Measurements from ENCODE around the gene STIP1. TPM values are rescaled to one million over a fixed set of nuclear protein-coding genes. Genes with fewer than 3 reads are reported as not detected.
A peak's percentile ranks its signal among the peaks of the same experiment; 100 is the strongest.

Gene STIP1
- total and polyA plus RNA-seq, 2 donors (not counting 1 experiment from before 2014, with no cell fraction given) = 49.8 to 78.7 TPM

DNA sequence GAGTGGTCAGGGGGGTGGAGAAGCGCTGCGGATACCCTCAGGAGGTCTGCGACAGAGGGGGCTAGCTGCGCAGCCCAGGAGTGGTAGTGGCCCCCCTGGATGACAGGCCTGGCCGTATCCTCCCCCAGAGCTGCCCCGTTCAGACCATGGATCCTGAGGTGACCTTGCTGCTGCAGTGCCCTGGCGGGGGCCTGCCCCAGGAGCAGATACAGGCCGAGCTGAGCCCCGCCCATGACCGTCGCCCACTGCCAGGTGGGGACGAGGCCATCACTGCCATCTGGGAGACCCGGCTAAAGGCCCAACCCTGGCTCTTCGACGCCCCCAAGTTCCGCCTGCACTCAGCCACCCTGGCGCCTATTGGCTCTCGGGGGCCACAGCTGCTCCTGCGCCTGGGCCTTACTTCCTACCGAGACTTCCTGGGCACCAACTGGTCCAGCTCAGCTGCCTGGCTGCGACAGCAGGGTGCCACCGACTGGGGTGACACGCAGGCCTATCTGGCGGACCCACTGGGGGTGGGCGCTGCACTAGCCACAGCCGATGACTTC, 40.6 kb downstream of the STIP1 start:
- Histone ChIP-seq H3K4me3 (ENCODE audit: control extremely low read depth in 1 of 5, extremely low read depth in 1 of 5, insufficient read depth in 1 of 5, low read depth in 2 of 5, low read length in 4 of 5) (peak overlapping the region; percentile 32 to 97 (median 92)), H3K4me1 (ENCODE audit: control insufficient read depth in 2 of 2, insufficient read depth in 2 of 2, low read length in 2 of 2) (peaks cover 30 to 47% of the 10 kb centered on the region in 2 donors), H3K9me3 (ENCODE audit: control extremely low read depth in 1 of 3, control insufficient read depth in 2 of 3, insufficient read depth in 1 of 3, low read length in 2 of 3) (no peaks in the 10 kb centered on the region), H3K79me2 (ENCODE audit: control insufficient read depth, insufficient read depth, low read length) (peaks cover 23% of the 10 kb centered on the region), H3K9ac (ENCODE audit: low read length) (peak overlapping the region; percentile 85), H3K4me2 (replicated peaks; ENCODE audit: low read depth, low read length, poor library complexity, severe bottlenecking) (peak overlapping the region; percentile 98), H3K27me3 (replicated peaks in 1 of 4; ENCODE audit: control extremely low read depth in 1 of 4, control insufficient read depth in 3 of 4, insufficient read depth in 4 of 4, low read length in 3 of 4) (no peaks in the 10 kb centered on the region), H4K20me1 (ENCODE audit: control insufficient read depth, insufficient read depth, low read length, poor library complexity, severe bottlenecking) (peaks cover 1% of the 10 kb centered on the region), H3K27ac (ENCODE audit: low read length in 2 of 2) (peak overlapping the region; percentile 82 to 86), H3K36me3 (replicated peaks in 1 of 2; ENCODE audit: control extremely low read depth in 1 of 2, control insufficient read depth in 1 of 2, extremely low read depth in 1 of 2, insufficient read depth in 2 of 2, low read length in 1 of 2) (peaks cover 0 to 17% of the 10 kb centered on the region in 2 experiments), H2AFZ (ENCODE audit: insufficient read depth, low read depth, low read length, poor library complexity, severe bottlenecking) (peak overlapping the region; percentile 86)
- ATAC-seq (ENCODE audit: low read depth) (peak; percentile 19), DNase-seq (peak; percentile 77)
- Mint-ChIP-seq H3K27ac (peak overlapping the region; percentile 93), H3K4me3 (peak overlapping the region; percentile 91), H3K4me1 (peaks cover 47% of the 10 kb centered on the region), H3K9me3 (ENCODE audit: insufficient read depth) (no peaks in the 10 kb centered on the region), H3K27me3 (no peaks in the 10 kb centered on the region)
- TF ChIP-seq, protein P1, sequence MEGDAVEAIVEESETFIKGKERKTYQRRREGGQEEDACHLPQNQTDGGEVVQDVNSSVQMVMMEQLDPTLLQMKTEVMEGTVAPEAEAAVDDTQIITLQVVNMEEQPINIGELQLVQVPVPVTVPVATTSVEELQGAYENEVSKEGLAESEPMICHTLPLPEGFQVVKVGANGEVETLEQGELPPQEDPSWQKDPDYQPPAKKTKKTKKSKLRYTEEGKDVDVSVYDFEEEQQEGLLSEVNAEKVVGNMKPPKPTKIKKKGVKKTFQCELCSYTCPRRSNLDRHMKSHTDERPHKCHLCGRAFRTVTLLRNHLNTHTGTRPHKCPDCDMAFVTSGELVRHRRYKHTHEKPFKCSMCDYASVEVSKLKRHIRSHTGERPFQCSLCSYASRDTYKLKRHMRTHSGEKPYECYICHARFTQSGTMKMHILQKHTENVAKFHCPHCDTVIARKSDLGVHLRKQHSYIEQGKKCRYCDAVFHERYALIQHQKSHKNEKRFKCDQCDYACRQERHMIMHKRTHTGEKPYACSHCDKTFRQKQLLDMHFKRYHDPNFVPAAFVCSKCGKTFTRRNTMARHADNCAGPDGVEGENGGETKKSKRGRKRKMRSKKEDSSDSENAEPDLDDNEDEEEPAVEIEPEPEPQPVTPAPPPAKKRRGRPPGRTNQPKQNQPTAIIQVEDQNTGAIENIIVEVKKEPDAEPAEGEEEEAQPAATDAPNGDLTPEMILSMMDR (IDR thresholded peaks at IDR 0.05) = no peak
- no peak for TF ChIP-seq EZH2 (IDR thresholded peaks at IDR 0.05; ENCODE audit: borderline replicate concordance, insufficient read depth, low read depth, low read length, poor library complexity, severe bottlenecking)
- POLR2A ChIA-PET = interaction anchor here (0.5 to 6.3 kb wide), 15 partner anchors 8 to 1107 kb away, joined by 3 to 78 read pairs (median 3); partner anchors contain the start of genes ESRRA, FERMT3, FKBP2 and PPP1R14B
- intact Hi-C loops (cut with micrococcal nuclease) = loop anchor here (1.0 kb wide), 7 partner anchors 8 to 43 kb away; partner anchors contain the start of genes PLCB3, PPP1R14B and VEGFB
- CTCF ChIA-PET = interaction anchor here (0.7 to 5.2 kb wide), 12 partner anchors 10 to 129 kb away, joined by 3 to 70 read pairs (median 4); partner anchors contain the start of genes FERMT3, FKBP2 and PLCB3
- under 1% methylated on average over 26 of the region's 26 CpGs for WGBS (ENCODE audit: insufficient coverage)

DNA sequence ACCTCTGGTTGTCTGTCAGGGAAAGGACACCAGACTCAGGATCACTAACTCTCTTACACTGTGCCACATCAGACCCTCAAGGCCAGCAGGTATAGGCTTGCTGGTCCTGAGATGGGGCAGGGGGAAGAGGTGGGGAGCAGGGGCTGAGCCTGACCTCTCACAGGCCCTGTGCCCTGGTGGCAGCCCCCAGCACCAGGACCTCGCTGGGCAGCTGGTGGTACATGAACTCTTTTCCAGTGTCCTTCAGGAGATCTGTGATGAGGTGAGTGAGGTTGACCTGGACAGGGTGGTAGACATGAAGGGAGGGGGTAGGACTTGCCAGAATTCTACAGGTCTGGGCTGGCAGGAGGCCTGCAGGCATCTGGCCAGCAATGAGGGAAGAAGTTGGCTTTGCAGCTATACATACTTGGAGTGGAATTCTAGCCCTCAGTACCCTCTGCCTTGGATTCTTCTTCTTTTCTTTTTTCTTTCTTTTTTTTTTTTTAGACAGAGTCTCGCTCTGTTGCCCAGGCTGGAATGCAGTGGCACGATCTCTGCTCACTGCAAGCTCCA, 41.5 kb downstream of the STIP1 start:
- Histone ChIP-seq H3K4me3 (ENCODE audit: control extremely low read depth in 1 of 5, extremely low read depth in 1 of 5, insufficient read depth in 1 of 5, low read depth in 2 of 5, low read length in 4 of 5) (peak overlapping the region; percentile 35 to 97 (median 92)), H4K20me1 (ENCODE audit: control insufficient read depth, insufficient read depth, low read length, poor library complexity, severe bottlenecking) (peaks cover 6% of the 10 kb centered on the region), H3K27me3 (replicated peaks in 1 of 4; ENCODE audit: control extremely low read depth in 1 of 4, control insufficient read depth in 3 of 4, insufficient read depth in 4 of 4, low read length in 3 of 4) (no peaks in the 10 kb centered on the region), H3K9ac (ENCODE audit: low read length) (peak overlapping the region; percentile 85), H3K9me3 (ENCODE audit: control extremely low read depth in 1 of 3, control insufficient read depth in 2 of 3, insufficient read depth in 1 of 3, low read length in 2 of 3) (no peaks in the 10 kb centered on the region), H2AFZ (ENCODE audit: insufficient read depth, low read depth, low read length, poor library complexity, severe bottlenecking) (no peak overlapping the region), H3K27ac (ENCODE audit: low read length in 2 of 2) (peak overlapping the region; percentile 82 to 86), H3K4me1 (ENCODE audit: control insufficient read depth in 2 of 2, insufficient read depth in 2 of 2, low read length in 2 of 2) (peaks cover 34 to 56% of the 10 kb centered on the region in 2 donors), H3K4me2 (replicated peaks; ENCODE audit: low read depth, low read length, poor library complexity, severe bottlenecking) (peak overlapping the region; percentile 98), H3K36me3 (replicated peaks in 1 of 2; ENCODE audit: control extremely low read depth in 1 of 2, control insufficient read depth in 1 of 2, extremely low read depth in 1 of 2, insufficient read depth in 2 of 2, low read length in 1 of 2) (peaks cover 0 to 16% of the 10 kb centered on the region in 2 experiments), H3K79me2 (ENCODE audit: control insufficient read depth, insufficient read depth, low read length) (peaks cover 29% of the 10 kb centered on the region)
- H3K27ac Mint-ChIP-seq = peak overlapping the region; percentile 93
- H3K4me1 Mint-ChIP-seq = peaks cover 56% of the 10 kb centered on the region
- DNase-seq = no peak
- intact Hi-C loops (cut with micrococcal nuclease) = no loop called here
- no peaks in the 10 kb centered on the region for H3K27me3 Mint-ChIP-seq
- 88% methylated on average over 1 of the region's 3 CpGs for WGBS (ENCODE audit: insufficient coverage)
- TF ChIP-seq EZH2 (IDR thresholded peaks at IDR 0.05; ENCODE audit: borderline replicate concordance, insufficient read depth, low read depth, low read length, poor library complexity, severe bottlenecking) = no peak
- TF ChIP-seq, protein P1 (IDR thresholded peaks at IDR 0.05) = no peak
- no peaks in the 10 kb centered on the region for H3K9me3 Mint-ChIP-seq (ENCODE audit: insufficient read depth)
- H3K4me3 Mint-ChIP-seq = peak overlapping the region; percentile 91
- ATAC-seq (ENCODE audit: low read depth) = no peak
- POLR2A ChIA-PET = interaction anchor here (0.5 to 6.3 kb wide), 7 partner anchors 14 to 90 kb away, joined by 3 to 78 read pairs (median 3); partner anchors contain the start of genes ESRRA, FERMT3, FKBP2 and PPP1R14B
- CTCF ChIA-PET = interaction anchor here (1.5 to 5.2 kb wide), 4 partner anchors 16 to 128 kb away, joined by 4 to 70 read pairs (median 6); partner anchors contain the start of gene FERMT3
